MM.1S (cell line): ENCODE results near the gene RAB35.

Experiments
- CTCF ChIP-seq: fragments of 300-600 bp; sonication (generic); IDR thresholded peaks from 2 replicates; pipeline ENCODE4 v1.5.1; 2016; ENCODE audit warnings: antibody characterized with exemption, low read length, mixed read lengths
- EZH2 ChIP-seq: fragments of 300-600 bp; sonication (generic); optimal IDR thresholded peaks from 2 replicates; pipeline ENCODE3; 2017; ENCODE audit warnings: low read depth, mild to moderate bottlenecking, antibody characterized with exemption, low read length, mixed read lengths

DNA sequence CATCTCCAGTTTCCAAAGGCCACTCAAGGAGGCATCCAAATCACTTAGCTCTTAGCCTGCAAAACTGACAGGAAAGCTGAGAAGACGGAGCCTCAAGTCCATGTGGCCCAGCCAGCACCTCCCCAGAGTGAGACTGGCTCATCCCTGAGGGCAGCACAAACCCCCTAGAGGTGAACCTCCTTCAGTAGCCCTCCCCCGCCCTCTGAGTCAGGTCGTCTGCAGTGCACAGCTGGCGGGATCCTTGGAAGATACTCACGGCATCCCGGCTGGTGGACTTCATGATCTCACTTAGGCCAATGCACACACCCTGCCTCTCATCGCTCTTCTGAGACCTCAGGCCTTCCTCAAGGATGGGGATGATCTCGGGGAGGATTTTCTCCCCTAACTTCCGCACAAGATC, 24.1 kb upstream of the RAB35 start:
- TF ChIP-seq CTCF (no peak), EZH2 (no peak)
